ENCODE measurements around the gene DISP2. TPM values are rescaled to one million over a fixed set of nuclear protein-coding genes. Genes with fewer than 3 reads are reported as not detected.

Gene DISP2
- total RNA-seq, 4 donors from 2014 or later, result 0.81 to 5.9 (median 3.6) TPM

- H3K27me3 ChIP-seq, result no peaks in the 10 kb centered on the region
- H3K9me3 ChIP-seq, result no peaks in the 10 kb centered on the region
- no peak overlapping the region for H3K27ac ChIP-seq
- peaks cover 12 to 17% of the 10 kb centered on the region in 2 donors for H3K4me1 ChIP-seq
- no peak for DNase-seq
- no peak overlapping the region for H3K4me3 ChIP-seq (replicated peaks in 1 of 3)
- H3K36me3 ChIP-seq, result peaks cover 60 to 72% of the 10 kb centered on the region in 2 donors
- TF ChIP-seq CTCF (IDR thresholded peaks at IDR 0.05), result no peak
- no peak for TF ChIP-seq POLR2A (IDR thresholded peaks at IDR 0.05)
- 96 to 100% methylated on average over 3 to 11 of the region's 14 CpGs for WGBS, 2 donors
- intact Hi-C loops (cut with DNase I), result no loop called here
These were observed 58.0 kb downstream of the DISP2 start for GRCh38 chr15:40416056-40416455.

- no peaks in the 10 kb centered on the region for H3K27me3 ChIP-seq
- H3K9me3 ChIP-seq, result no peaks in the 10 kb centered on the region
- intact Hi-C loops (cut with DNase I), result no loop called here
- 91 to 96% methylated on average over 9 to 10 of the region's 10 CpGs for WGBS, 2 donors
- DNase-seq, result no peak
- H3K4me1 ChIP-seq, result peaks cover 23 to 28% of the 10 kb centered on the region in 2 donors
- no peak for TF ChIP-seq POLR2A (IDR thresholded peaks at IDR 0.05)
- TF ChIP-seq CTCF (IDR thresholded peaks at IDR 0.05), result no peak
- H3K27ac ChIP-seq, result no peak overlapping the region
- peaks cover 42 to 53% of the 10 kb centered on the region in 2 donors for H3K36me3 ChIP-seq
- H3K4me3 ChIP-seq (replicated peaks in 1 of 3), result no peak overlapping the region
These were observed 60.1 kb downstream of the DISP2 start for GRCh38 chr15:40418126-40418525.

- no peaks in the 10 kb centered on the region for H3K9me3 ChIP-seq
- peak overlapping the region; percentile 86 to 95 (median 87) for H3K27ac ChIP-seq
- WGBS, 2 donors, result 48 to 49% methylated on average over 5 to 11 of the region's 11 CpGs
- intact Hi-C loops (cut with DNase I), result loop anchor here (5.0 to 10.0 kb wide), 2 partner anchors 55 to 138 kb away; partner anchors contain the start of gene ANKRD63
- H3K4me1 ChIP-seq, result peaks cover 23 to 28% of the 10 kb centered on the region in 2 donors
- peaks cover 28 to 32% of the 10 kb centered on the region in 2 donors for H3K36me3 ChIP-seq
- peak; percentile 92 to 95 for DNase-seq
- TF ChIP-seq CTCF (IDR thresholded peaks at IDR 0.05) (peak in 1 of 6 experiments; percentile 6), POLR2A (IDR thresholded peaks at IDR 0.05) (peak in 1 of 2 donors; percentile 65)
- H3K4me3 ChIP-seq (replicated peaks in 1 of 3), result no peak overlapping the region
- no peaks in the 10 kb centered on the region for H3K27me3 ChIP-seq
These were observed 62.2 kb downstream of the DISP2 start for GRCh38 chr15:40420071-40420713.

GRCh38 chr15:40420793-40421192, 62.8 kb downstream of the DISP2 start:
- 28 to 37% methylated on average over 3 of the region's 3 CpGs for WGBS, 2 donors
- no peaks in the 10 kb centered on the region for H3K27me3 ChIP-seq
- DNase-seq, result peak; percentile 98
- no peaks in the 10 kb centered on the region for H3K9me3 ChIP-seq
- TF ChIP-seq POLR2A (IDR thresholded peaks at IDR 0.05), result peak in 1 of 2 donors; percentile 54
- TF ChIP-seq CTCF (IDR thresholded peaks at IDR 0.05), result no peak
- intact Hi-C loops (cut with DNase I), result loop anchor here (5.0 to 10.0 kb wide), 2 partner anchors 56 to 138 kb away; partner anchors contain the start of gene ANKRD63
- peak overlapping the region; percentile 86 to 95 (median 87) for H3K27ac ChIP-seq
- peaks cover 23 to 28% of the 10 kb centered on the region in 2 donors for H3K4me1 ChIP-seq
- H3K36me3 ChIP-seq, result peaks cover 23 to 26% of the 10 kb centered on the region in 2 donors
- no peak overlapping the region for H3K4me3 ChIP-seq (replicated peaks in 1 of 3)
